ENCODE results near the gene CNIH3. TPM values are rescaled to one million over a fixed set of nuclear protein-coding genes. Genes with fewer than 3 reads are reported as not detected.

The CNIH3 gene
- total RNA-seq, 1 donor from 2014 or later = 4.2 TPM

DNA sequence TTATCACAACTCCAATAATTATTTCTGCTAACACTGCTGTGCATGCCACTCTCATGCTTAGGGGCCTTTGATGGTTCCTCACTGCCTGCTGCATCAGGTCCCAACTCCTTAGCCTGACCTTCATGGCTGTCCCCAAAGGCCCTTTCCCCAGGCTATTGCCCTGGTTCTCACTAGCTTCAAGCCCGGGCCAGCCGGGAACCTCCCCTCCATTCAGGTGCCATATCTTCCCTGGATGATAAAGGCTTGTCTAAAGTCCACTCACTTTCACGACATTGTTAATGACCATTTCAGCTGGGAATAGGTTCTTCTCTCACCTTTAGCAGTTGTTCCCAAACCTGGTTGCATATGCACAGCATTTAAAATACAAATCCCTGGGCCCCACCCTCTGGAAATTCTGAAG is 95.8 kb downstream of the CNIH3 start:
- no peaks in the 10 kb centered on the region for H3K4me1 Mint-ChIP-seq (ENCODE audit: unreplicated experiment)
- no peak overlapping the region for H3K4me3 Mint-ChIP-seq (ENCODE audit: unreplicated experiment)
- no peak overlapping the region for H3K27ac Mint-ChIP-seq (ENCODE audit: unreplicated experiment)
- no peaks in the 10 kb centered on the region for H3K36me3 Mint-ChIP-seq (ENCODE audit: unreplicated experiment)
- DNase-seq (ENCODE audit: extremely low spot score, unreplicated experiment) = no peak
- no peaks in the 10 kb centered on the region for H3K9me3 Mint-ChIP-seq (ENCODE audit: unreplicated experiment)
- H3K27me3 Mint-ChIP-seq (ENCODE audit: unreplicated experiment) = peaks cover 5% of the 10 kb centered on the region
- TF ChIP-seq, protein P1, sequence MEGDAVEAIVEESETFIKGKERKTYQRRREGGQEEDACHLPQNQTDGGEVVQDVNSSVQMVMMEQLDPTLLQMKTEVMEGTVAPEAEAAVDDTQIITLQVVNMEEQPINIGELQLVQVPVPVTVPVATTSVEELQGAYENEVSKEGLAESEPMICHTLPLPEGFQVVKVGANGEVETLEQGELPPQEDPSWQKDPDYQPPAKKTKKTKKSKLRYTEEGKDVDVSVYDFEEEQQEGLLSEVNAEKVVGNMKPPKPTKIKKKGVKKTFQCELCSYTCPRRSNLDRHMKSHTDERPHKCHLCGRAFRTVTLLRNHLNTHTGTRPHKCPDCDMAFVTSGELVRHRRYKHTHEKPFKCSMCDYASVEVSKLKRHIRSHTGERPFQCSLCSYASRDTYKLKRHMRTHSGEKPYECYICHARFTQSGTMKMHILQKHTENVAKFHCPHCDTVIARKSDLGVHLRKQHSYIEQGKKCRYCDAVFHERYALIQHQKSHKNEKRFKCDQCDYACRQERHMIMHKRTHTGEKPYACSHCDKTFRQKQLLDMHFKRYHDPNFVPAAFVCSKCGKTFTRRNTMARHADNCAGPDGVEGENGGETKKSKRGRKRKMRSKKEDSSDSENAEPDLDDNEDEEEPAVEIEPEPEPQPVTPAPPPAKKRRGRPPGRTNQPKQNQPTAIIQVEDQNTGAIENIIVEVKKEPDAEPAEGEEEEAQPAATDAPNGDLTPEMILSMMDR (IDR thresholded peaks at IDR 0.05) = no peak

DNA sequence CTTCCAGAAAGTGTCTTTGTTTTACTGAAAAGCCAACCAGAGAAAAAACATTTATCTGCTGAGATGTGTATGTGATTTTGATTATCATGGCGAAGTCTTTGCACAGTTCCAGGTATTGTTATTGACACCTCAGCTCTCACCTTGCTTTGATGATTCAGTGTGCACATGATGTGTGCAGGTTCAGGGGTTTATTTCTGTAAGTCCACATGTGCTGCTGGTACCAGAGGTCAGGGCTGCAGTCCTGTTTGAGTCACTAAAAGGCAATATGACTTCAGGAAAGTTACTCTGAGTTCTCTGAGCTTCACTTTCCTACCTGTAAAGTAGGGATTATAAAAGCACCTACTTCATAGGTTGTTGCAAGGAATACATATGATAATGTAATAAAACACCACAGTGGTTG is 97.1 kb downstream of the CNIH3 start:
- H3K27me3 Mint-ChIP-seq (ENCODE audit: unreplicated experiment) = peaks cover 5% of the 10 kb centered on the region

DNA sequence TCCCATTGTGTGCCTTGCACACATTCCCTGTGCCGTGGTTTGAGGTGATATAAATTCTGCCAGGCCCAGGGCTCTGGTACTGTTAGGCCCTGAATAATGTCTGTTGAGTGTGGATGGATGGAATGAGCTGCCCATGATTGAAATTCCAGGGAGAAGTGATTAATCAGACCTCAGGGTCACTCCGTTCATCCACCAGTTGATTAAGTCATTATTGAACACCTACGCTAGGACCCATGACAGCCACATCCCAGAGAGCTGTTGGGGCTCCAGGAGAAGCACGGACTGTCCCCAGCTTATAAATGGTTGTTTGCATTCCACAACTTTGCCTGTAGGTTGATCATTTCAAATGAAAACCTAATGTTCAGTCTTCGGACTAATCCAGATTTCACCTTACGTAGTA is 98.4 kb downstream of the CNIH3 start:
- no peak overlapping the region for H3K4me3 Mint-ChIP-seq (ENCODE audit: unreplicated experiment)
- no peaks in the 10 kb centered on the region for H3K36me3 Mint-ChIP-seq (ENCODE audit: unreplicated experiment)
- no peaks in the 10 kb centered on the region for H3K4me1 Mint-ChIP-seq (ENCODE audit: unreplicated experiment)
- H3K27me3 Mint-ChIP-seq (ENCODE audit: unreplicated experiment) = no peaks in the 10 kb centered on the region
- no peaks in the 10 kb centered on the region for H3K9me3 Mint-ChIP-seq (ENCODE audit: unreplicated experiment)
- TF ChIP-seq, protein P1 (IDR thresholded peaks at IDR 0.05) = no peak
- DNase-seq (ENCODE audit: extremely low spot score, unreplicated experiment) = no peak
- no peak overlapping the region for H3K27ac Mint-ChIP-seq (ENCODE audit: unreplicated experiment)

More for the DNA sequence above, 97.1 kb downstream of the CNIH3 start:
- DNase-seq (ENCODE audit: extremely low spot score, unreplicated experiment) = no peak
- Mint-ChIP-seq H3K9me3 (ENCODE audit: unreplicated experiment) (no peaks in the 10 kb centered on the region), H3K36me3 (ENCODE audit: unreplicated experiment) (no peaks in the 10 kb centered on the region), H3K4me1 (ENCODE audit: unreplicated experiment) (no peaks in the 10 kb centered on the region), H3K4me3 (ENCODE audit: unreplicated experiment) (no peak overlapping the region), H3K27ac (ENCODE audit: unreplicated experiment) (no peak overlapping the region)
- TF ChIP-seq, protein P1 (IDR thresholded peaks at IDR 0.05) = no peak

DNA sequence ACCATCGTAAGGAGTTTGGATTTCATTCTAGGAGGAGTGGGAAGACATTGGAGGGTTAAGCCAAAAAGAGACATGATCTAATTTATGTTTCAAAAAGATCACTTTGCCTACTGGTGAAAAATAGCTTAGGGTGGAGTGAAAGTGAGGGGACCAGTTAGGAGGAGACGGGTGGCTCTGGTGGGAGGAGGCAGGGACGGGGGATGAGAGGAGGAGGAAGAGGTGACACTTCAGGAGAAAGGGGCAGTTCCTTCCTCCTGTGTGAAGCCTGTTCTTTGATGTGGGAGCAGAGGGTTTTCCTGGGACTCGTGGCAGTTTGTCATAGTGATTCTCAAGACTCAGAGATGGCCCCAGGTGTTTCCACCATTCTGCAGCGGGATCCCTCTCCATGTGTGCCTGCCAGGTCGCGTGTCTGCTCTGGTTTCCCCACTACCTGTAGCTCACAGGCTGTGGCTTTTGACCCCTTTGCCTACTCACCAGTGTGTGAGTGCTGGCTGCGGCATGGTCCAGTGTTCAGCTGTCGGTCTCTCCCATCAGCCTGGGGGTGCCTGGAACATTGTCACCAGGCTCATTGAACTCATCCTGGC is 102.4 kb downstream of the CNIH3 start:
- H3K36me3 Mint-ChIP-seq (ENCODE audit: unreplicated experiment) = no peaks in the 10 kb centered on the region
- H3K27ac Mint-ChIP-seq (ENCODE audit: unreplicated experiment) = no peak overlapping the region
- no peaks in the 10 kb centered on the region for H3K4me1 Mint-ChIP-seq (ENCODE audit: unreplicated experiment)
- no peak for DNase-seq (ENCODE audit: extremely low spot score, unreplicated experiment)
- no peaks in the 10 kb centered on the region for H3K9me3 Mint-ChIP-seq (ENCODE audit: unreplicated experiment)
- no peak overlapping the region for H3K4me3 Mint-ChIP-seq (ENCODE audit: unreplicated experiment)
- TF ChIP-seq, protein P1 (IDR thresholded peaks at IDR 0.05) = no peak
- peaks cover 7% of the 10 kb centered on the region for H3K27me3 Mint-ChIP-seq (ENCODE audit: unreplicated experiment)

DNA sequence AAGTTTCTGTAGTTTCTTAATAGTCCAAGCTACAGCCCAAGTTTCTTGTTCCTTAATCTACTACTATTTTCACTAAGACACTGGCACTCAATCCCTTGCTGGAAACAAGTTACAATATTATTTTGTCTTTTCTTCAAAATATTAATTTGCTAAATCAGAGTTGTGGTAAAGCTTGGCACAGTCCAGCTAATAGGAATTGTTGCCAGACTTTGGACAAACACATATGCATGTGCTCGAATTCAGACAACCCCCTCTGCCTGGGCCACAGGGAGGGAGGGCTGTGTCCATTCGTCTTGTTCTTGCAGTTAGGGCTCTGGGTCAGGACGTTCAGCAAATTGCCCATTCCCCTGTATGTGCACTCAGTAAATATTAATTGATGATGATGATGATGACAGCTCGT is 103.6 kb downstream of the CNIH3 start:
- Mint-ChIP-seq H3K36me3 (ENCODE audit: unreplicated experiment) (no peaks in the 10 kb centered on the region), H3K9me3 (ENCODE audit: unreplicated experiment) (no peaks in the 10 kb centered on the region), H3K27me3 (ENCODE audit: unreplicated experiment) (peaks cover 7% of the 10 kb centered on the region), H3K27ac (ENCODE audit: unreplicated experiment) (no peak overlapping the region), H3K4me3 (ENCODE audit: unreplicated experiment) (no peak overlapping the region), H3K4me1 (ENCODE audit: unreplicated experiment) (no peaks in the 10 kb centered on the region)
- TF ChIP-seq, protein P1 (IDR thresholded peaks at IDR 0.05) = no peak
- no peak for DNase-seq (ENCODE audit: extremely low spot score, unreplicated experiment)

Measured in osteocyte (in vitro differentiated cells).